Right ventricle myocardium superior (tissue), 1 donor: ENCODE data around the gene ASB14. TPM values are rescaled to one million over a fixed set of nuclear protein-coding genes. Genes with fewer than 3 reads are reported as not detected.

Source experiments
- ATAC-seq: fragments of 200-7000 bp; cut with Tn5 transposase; one replicate; pipeline ENCODE4 v1.9.1; 2020; ENCODE audit warnings: mild to moderate bottlenecking; ENCODE audit not compliant: poor library complexity
- DNase-seq: peaks from one replicate; pipeline ENCODE4 v3.0.0-alpha.2; 2020
- intact Hi-C: fragments of 100-400 bp; cut with DNase I; formaldehyde crosslinking; loops from one replicate; pipeline ENCODE4 v1.11.2; 2022
- total RNA-seq: library from RNA; stranded (reverse); fragmentation: NEBNext Ultra II Directional; extraction: Animal tissue kit (Norgen Biotek cat#: 25700); gene quantifications from one replicate; pipeline ENCODE4 v1.2.1, GENCODE V29; 2021
- donor health status: DM: no; HTN: yes; CAD: no; lungs with severe emphysema.

Gene ASB14
- total RNA-seq, 1 donor from 2014 or later: 13.4 TPM

- ATAC-seq (no peak), DNase-seq (no peak)
- intact Hi-C loops: no loop called here
These were observed 17.6 kb downstream of the ASB14 start for GRCh38 chr3:57274845-57275244.

- intact Hi-C loops: no loop called here
- no peak for DNase-seq
- ATAC-seq: no peak
These were observed 24.1 kb downstream of the ASB14 start for GRCh38 chr3:57268416-57268815.

GRCh38 chr3:57261929-57262328 lies 30.6 kb downstream of the ASB14 start:
- ATAC-seq: no peak
- intact Hi-C loops: no loop called here
- no peak for DNase-seq

GRCh38 chr3:57261119-57261518 lies 31.4 kb downstream of the ASB14 start:
- ATAC-seq (no peak), DNase-seq (no peak)
- intact Hi-C loops: no loop called here

GRCh38 chr3:57257678-57258077 lies 34.8 kb downstream of the ASB14 start:
- intact Hi-C loops: no loop called here
- no peak for ATAC-seq

DNA sequence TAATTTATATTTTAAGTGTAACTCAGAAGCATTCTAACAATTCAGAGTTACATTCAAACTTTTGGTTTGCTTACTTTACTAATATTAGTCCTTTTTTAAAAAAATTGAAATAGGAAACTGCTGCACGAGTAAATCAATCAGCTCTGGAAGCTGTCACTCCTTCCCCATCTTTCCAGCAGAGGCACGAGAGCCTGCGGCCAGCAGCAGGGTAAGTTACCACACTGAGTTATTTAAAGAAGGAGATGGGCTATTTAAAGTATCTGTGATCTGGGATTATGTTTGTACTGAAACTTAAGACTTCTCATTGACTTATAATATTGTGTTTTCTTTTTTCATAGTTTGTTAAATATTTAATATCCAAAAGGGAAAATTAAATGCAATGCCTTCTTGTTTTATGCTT lies 35.6 kb downstream of the ASB14 start:
- no peak for DNase-seq
- intact Hi-C loops: no loop called here
- peak; percentile 80 for ATAC-seq

More at GRCh38 chr3:57257678-57258077, 34.8 kb downstream of the ASB14 start:
- no peak for DNase-seq

DNA sequence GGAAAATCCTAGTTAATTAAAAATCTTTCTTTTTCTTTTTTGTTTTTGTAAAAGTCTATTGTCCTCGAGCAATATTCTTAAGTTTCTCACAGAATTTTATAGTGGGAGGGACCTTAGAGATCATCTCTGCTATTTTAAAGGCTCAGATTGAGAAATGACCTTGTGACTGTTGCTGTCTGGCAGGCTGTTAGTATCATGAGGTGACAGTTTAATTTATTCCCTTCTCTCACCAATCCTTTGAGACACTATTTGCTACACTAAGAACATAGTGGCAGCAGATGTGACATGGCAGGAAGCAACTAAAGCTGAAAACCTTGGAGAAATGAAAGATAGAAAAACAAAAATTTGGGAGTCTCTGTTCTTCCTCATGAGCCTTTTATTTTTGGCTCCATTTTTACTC lies 40.1 kb downstream of the ASB14 start:
- intact Hi-C loops: no loop called here
- ATAC-seq: peak; percentile 74
- DNase-seq: no peak

DNA sequence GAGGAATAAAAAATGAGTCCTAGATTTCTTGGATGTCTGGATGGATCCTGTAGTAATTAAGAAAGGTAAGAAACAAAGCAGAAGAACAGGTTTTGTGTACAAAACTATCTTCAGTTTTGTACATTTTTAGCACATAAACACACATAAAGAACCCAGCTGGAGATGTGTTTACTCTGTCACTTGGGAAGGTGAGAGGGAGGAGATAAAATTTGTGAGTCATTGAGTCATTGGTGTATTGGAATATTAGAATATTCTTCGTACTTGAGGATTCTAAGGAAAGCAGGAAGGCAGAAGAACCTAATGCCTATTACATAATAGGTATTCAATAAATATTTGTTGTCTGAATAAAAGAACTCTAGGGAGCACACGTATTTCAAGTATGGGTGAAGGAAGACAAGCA lies 47.5 kb downstream of the ASB14 start:
- intact Hi-C loops: no loop called here
- ATAC-seq: no peak
- DNase-seq: no peak

DNA sequence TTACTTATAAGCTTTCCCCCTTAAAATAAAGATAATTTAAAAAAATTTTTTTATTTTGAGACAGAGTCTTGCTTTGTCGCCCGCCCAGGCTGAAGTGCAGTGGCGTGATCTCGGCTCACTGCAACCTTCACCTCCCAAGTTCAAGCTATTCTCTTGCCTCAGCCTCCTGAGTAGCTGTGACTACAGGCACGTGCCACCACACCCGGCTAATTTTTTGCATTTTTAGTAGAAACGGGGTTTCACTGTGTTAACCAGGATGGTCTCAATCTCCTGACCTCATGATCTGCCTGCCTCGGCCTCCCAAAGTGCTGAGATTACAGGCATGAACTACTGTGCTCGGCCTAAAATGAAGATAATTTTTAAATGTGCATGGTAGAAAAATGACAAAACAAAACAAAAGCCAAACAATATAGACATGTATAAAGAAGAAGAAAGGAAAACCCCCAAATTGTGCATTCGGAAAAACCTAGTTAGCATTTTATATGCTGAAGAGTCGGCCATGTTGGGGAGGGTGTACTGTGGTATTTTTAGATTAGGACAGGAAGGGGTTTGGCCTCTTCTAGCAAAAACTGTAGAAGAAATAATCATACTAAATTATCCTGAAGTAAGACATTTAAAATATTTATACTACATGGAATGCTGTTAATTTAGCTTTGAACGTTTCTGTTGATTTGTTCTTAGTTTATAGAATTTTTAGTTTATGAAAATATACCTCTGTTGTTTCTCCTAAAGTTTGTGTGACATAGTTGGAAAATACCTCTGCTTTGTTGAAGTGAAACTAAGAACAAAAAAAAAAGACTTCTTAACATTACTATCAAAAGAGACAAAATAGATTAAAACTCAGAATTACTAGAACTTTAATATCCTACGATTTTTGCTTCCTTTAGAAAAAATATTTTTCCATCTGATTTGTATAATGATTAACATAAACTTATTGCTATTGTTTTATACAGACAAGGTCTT lies 57.6 kb downstream of the ASB14 start:
- intact Hi-C loops: no loop called here
- DNase-seq (no peak), ATAC-seq (no peak)

GRCh38 chr3:57233799-57234198 lies 58.7 kb downstream of the ASB14 start:
- intact Hi-C loops: no loop called here
- ATAC-seq (no peak), DNase-seq (no peak)

GRCh38 chr3:57230006-57230405 lies 62.5 kb downstream of the ASB14 start:
- no peak for ATAC-seq

DNA sequence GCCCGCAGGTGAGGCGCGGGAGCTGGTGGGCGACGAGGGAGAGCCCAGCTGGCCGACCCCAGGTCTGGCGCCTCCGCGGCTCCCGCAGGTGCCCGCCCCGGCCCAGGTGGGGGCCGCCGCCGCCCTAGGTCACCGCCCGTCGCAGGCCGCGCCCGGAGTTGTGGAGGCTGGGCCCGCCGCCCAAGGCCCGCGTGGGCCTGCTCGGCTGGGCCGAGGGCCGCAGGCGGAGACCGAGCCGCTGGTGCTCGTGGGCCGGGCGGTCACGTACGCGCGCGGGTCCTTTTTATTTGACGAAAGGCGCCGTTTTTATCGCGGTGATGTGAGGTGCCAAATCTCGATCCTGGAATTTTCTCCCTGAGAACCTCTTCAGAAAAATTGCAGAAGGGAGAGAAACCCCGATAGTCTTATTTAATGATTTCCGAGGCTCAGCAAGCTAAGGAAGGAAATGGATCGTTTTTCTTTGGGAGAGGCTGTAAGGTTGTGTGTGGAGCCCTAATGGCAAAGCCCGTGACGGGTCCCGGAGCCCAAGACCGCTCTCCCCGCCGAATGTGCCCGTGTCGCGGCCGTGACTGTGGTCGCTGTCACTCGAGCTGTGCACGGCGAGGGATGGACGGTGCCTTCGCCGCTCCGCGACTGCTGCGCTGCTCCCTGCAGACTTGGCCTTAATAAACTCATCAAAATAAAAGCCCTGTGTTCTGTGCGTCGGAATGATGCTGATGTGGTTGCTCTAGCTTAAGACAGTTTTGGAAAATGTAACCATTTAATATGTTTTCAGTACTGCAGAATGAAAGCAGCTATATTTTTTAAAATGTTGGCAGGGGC lies 64.3 kb downstream of the ASB14 start:
- ATAC-seq (peak; percentile 78), DNase-seq (peak; percentile 73)
- intact Hi-C loops: loop anchor here (5.0 kb wide), 2 partner anchors 61 to 126 kb away; partner anchors contain the start of gene IL17RD

More at GRCh38 chr3:57230006-57230405, 62.5 kb downstream of the ASB14 start:
- DNase-seq: no peak
- intact Hi-C loops: no loop called here

DNA sequence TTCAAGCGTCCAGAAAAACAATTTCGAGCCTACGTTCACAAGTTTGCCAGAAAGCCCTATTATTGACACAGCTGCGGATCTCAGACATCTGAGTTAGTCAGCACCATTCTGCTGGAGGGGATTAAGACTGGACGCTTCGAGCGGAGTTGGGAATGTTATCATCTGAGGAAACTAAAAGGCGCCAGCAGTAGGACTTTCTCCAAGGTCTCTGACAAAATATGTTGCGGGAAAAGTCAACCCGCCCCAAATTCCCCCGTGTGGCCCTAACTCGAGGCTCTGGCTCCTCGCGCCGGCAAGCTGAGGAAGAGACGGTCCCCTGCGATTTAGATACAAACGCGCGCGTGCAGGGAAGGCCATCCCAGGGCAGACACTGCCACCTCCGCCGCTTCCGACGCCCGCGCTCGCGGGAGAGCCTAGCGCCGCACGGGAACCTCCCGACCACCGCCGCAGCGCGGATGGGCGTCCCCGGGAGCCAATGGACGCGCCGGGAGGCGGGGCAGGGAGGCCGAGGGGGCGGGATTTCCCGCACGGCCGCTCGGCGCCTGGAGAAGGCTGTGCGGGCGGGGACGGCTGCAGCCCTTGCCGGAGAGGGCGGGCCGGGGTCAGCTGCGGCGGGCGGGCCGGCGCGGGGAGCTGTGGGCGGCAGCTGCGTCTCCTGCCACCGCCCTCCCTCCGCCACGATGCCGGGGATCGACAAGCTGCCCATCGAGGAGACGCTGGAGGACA lies 65.1 kb downstream of the ASB14 start, which contains the start of gene APPL1:
APPL1 (plus strand) TSS at position 526 of the 726 bp plus-strand sequence; CDS start at position 681, 155 bp downstream.
- peak; percentile 98 for ATAC-seq
- DNase-seq: peak; percentile 96
- intact Hi-C loops: loop anchor here (5.0 kb wide), 2 partner anchors 60 to 125 kb away; partner anchors contain the start of gene IL17RD

GRCh38 chr3:57226176-57226575 lies 66.3 kb downstream of the ASB14 start:
- intact Hi-C loops: loop anchor here (5.0 kb wide), 2 partner anchors 59 to 124 kb away; partner anchors contain the start of gene IL17RD
- ATAC-seq (no peak), DNase-seq (no peak)

- intact Hi-C loops: loop anchor here (5.0 kb wide), 2 partner anchors 58 to 123 kb away; partner anchors contain the start of gene IL17RD
- ATAC-seq: no peak
- DNase-seq: no peak
These were observed 67.6 kb downstream of the ASB14 start for GRCh38 chr3:57224856-57225255.

DNA sequence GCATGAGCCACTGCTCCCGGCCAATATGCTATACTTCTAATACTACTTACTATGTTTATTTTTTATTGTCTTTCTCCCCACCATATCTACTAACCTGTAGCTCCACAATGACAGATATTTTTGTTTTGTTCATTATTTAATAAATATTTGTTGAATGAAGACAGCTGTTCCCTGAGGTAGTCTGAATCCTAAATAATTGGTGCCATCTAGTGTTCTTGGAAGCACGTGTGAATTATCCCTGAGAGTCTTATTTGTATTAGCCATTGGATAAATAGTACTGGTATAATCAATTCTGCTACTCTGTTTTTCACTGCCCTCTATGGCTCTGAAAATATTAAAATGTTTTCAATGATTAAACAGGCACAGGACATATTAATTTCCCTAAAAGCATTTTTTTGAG lies 70.6 kb downstream of the ASB14 start:
- intact Hi-C loops: no loop called here
- ATAC-seq (no peak), DNase-seq (no peak)
